Smooth muscle cell (in vitro differentiated cells): ENCODE results near the gene ATP7B. TPM values are rescaled to one million over a fixed set of nuclear protein-coding genes. Genes with fewer than 3 reads are reported as not detected.

Source experiments
- DNase-seq: peaks from one replicate; lab custom pipeline; 2025; ENCODE audit not compliant: unreplicated experiment; lab: John Stamatoyannopoulos, UW
- H2AFZ ChIP-seq: fragments of 200-600 bp; sonication (generic); 2 replicates; pipeline ENCODE4 v1.6.0; 2016; ENCODE audit warnings: antibody characterized with exemption, low read depth, mild to moderate bottlenecking
- H3F3A ChIP-seq: fragments of 200-600 bp; sonication (generic); 2 replicates; pipeline ENCODE4 v1.6.0; 2017; ENCODE audit warnings: antibody characterized with exemption, low read depth
- H3K27ac ChIP-seq: fragments of 200-600 bp; sonication (generic); 2 replicates; pipeline ENCODE4 v1.5.1; 2016; ENCODE audit warnings: low read depth, mild to moderate bottlenecking
- H3K27me3 ChIP-seq: fragments of 200-600 bp; sonication (generic); 2 replicates; pipeline ENCODE4 v1.6.1; 2016; ENCODE audit warnings: low read depth, mild to moderate bottlenecking
- H3K36me3 ChIP-seq: fragments of 200-600 bp; sonication (generic); 2 replicates; pipeline ENCODE4 v1.5.1; 2016; ENCODE audit warnings: low read depth
- H3K4me1 ChIP-seq: fragments of 200-600 bp; sonication (generic); 2 replicates; pipeline ENCODE4 v1.5.1; 2016; ENCODE audit warnings: low read depth
- H3K4me2 ChIP-seq: fragments of 200-600 bp; sonication (generic); 2 replicates; pipeline ENCODE4 v1.6.0; 2016; ENCODE audit warnings: mild to moderate bottlenecking
- H3K4me3 ChIP-seq: fragments of 200-600 bp; sonication (generic); 2 replicates; pipeline ENCODE4 v1.5.1; 2016; ENCODE audit warnings: mild to moderate bottlenecking
- H3K79me2 ChIP-seq: fragments of 200-600 bp; sonication (generic); 2 replicates; pipeline ENCODE4 v1.6.0; 2016; ENCODE audit warnings: low read depth, mild to moderate bottlenecking
- H3K9ac ChIP-seq: fragments of 200-600 bp; sonication (generic); 2 replicates; pipeline ENCODE4 v1.6.0; 2016; ENCODE audit warnings: low read depth
- H3K9me3 ChIP-seq: fragments of 200-600 bp; sonication (generic); replicated peaks from 2 replicates; pipeline ENCODE4 v1.5.1; 2016; ENCODE audit warnings: low read depth
- H4K20me1 ChIP-seq: fragments of 200-600 bp; sonication (generic); 2 replicates; pipeline ENCODE4 v1.6.0; 2016; ENCODE audit warnings: low read depth
- CTCF ChIP-seq: fragments of 200-600 bp; sonication (generic); IDR thresholded peaks from 2 replicates; pipeline ENCODE4 v1.5.1; 2017; ENCODE audit warnings: borderline replicate concordance, mild to moderate bottlenecking, antibody characterized with exemption; ENCODE audit not compliant: insufficient read depth, poor library complexity, severe bottlenecking
- WGBS: methylation state at CpG from one replicate; pipeline ENCODE4 v1.1.7; 2016; ENCODE audit warnings: low lambda C conversion rate; 5-methylcytosine and 5-hydroxymethylcytosine counted together
- polyA plus RNA-seq: library from polyadenylated mRNA; unstranded; fragments of >200 nt; fragmentation: Nextera tagmentation; extraction: Ambion mirVana; gene quantifications from 2 replicates; pipeline ENCODE4 v1.2.1, GENCODE V29; 2016
- total RNA-seq: library from RNA; depleted of rRNA; stranded (reverse); fragments of >200 nt; gene quantifications from 2 replicates; pipeline ENCODE4 v1.2.3, GENCODE V29; 2014

The ATP7B gene
- total and polyA plus RNA-seq, 2 experiments from 2014 or later: 10.0 to 23.5 TPM

GRCh38 chr13:51955281-51955771 is 55.9 kb downstream of the ATP7B start:
- DNase-seq: no peak
- Histone ChIP-seq H3K4me1 (peaks cover 3% of the 10 kb centered on the region), H3K4me3 (no peak overlapping the region), H3K9me3 (no peaks in the 10 kb centered on the region), H3K4me2 (no peak overlapping the region), H3F3A (no peaks in the 10 kb centered on the region), H3K9ac (no peak overlapping the region), H3K27me3 (no peaks in the 10 kb centered on the region), H4K20me1 (no peaks in the 10 kb centered on the region), H2AFZ (no peak overlapping the region), H3K27ac (no peak overlapping the region), H3K36me3 (no peaks in the 10 kb centered on the region), H3K79me2 (no peaks in the 10 kb centered on the region)
- no peak for TF ChIP-seq CTCF
- WGBS: 97% methylated on average over 15 of the region's 15 CpGs

- no peaks in the 10 kb centered on the region for H3K79me2 ChIP-seq
- H3K27me3 ChIP-seq: no peaks in the 10 kb centered on the region
- 90% methylated on average over 3 of the region's 3 CpGs for WGBS
- H3K4me1 ChIP-seq: peaks cover 3% of the 10 kb centered on the region
- H3K4me3 ChIP-seq: no peak overlapping the region
- no peaks in the 10 kb centered on the region for H3K36me3 ChIP-seq
- H3F3A ChIP-seq: no peaks in the 10 kb centered on the region
- H3K27ac ChIP-seq: no peak overlapping the region
- TF ChIP-seq CTCF: no peak
- no peak for DNase-seq
- H3K9me3 ChIP-seq: no peaks in the 10 kb centered on the region
- no peak overlapping the region for H2AFZ ChIP-seq
- no peaks in the 10 kb centered on the region for H4K20me1 ChIP-seq
- no peak overlapping the region for H3K9ac ChIP-seq
- no peak overlapping the region for H3K4me2 ChIP-seq
Measured at GRCh38 chr13:51953347-51954195, 57.7 kb downstream of the ATP7B start.

- Histone ChIP-seq H3K27me3 (no peaks in the 10 kb centered on the region), H3K79me2 (no peaks in the 10 kb centered on the region), H3K27ac (no peak overlapping the region), H2AFZ (no peak overlapping the region), H3F3A (no peaks in the 10 kb centered on the region), H3K9ac (no peak overlapping the region), H3K4me3 (no peak overlapping the region), H3K4me1 (peaks cover 3% of the 10 kb centered on the region), H4K20me1 (no peaks in the 10 kb centered on the region), H3K9me3 (no peaks in the 10 kb centered on the region), H3K4me2 (no peak overlapping the region), H3K36me3 (no peaks in the 10 kb centered on the region)
- no peak for DNase-seq
- 96% methylated on average over 5 of the region's 5 CpGs for WGBS
- TF ChIP-seq CTCF: no peak
Measured at GRCh38 chr13:51950722-51951121, 60.5 kb downstream of the ATP7B start.
